Measurements from ENCODE around the gene EGFL8. TPM values are rescaled to one million over a fixed set of nuclear protein-coding genes. Genes with fewer than 3 reads are reported as not detected.
"Not testable (repeated sequence)": the region's sequence is repeated elsewhere in the genome, so short reads cannot be mapped to it uniquely, and the experiment has no call there.

Gene EGFL8
- total and polyA plus RNA-seq, 12 donors: 6.7 to 32.8 (median 8.4) TPM

DNA sequence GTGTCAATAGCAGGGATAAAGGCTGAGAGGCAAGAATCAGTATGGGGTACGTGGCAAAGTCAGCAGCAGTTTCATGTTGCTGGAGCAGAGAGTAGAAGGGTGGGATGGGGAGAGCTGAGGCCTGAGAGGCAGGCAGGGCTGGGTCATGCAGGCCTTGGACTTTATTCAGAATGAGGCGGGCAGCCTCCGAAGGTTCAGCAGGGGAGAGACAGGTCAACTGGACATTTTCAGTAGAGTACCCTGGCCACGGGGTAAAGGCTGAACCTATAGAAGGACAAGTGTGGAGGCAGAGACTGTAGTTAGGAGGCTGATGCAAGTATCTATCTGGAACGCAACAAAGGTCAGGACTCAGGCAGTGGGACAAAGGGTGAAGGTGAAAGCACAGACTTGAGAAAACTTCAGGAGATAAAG, 45.8 kb downstream of the EGFL8 start:
- H3K4me3 ChIP-seq: no peak overlapping the region
- H3K9me3 ChIP-seq: no peaks in the 10 kb centered on the region
- H3K36me3 ChIP-seq: peaks cover 0 to 95% (median 0%) of the 10 kb centered on the region in 9 donors
- DNase-seq (no peak), ATAC-seq (peak in 1 of 8 donors; percentile 21)
- intact Hi-C loops (cut with DNase I): no loop called here
- TF ChIP-seq, protein P1, sequence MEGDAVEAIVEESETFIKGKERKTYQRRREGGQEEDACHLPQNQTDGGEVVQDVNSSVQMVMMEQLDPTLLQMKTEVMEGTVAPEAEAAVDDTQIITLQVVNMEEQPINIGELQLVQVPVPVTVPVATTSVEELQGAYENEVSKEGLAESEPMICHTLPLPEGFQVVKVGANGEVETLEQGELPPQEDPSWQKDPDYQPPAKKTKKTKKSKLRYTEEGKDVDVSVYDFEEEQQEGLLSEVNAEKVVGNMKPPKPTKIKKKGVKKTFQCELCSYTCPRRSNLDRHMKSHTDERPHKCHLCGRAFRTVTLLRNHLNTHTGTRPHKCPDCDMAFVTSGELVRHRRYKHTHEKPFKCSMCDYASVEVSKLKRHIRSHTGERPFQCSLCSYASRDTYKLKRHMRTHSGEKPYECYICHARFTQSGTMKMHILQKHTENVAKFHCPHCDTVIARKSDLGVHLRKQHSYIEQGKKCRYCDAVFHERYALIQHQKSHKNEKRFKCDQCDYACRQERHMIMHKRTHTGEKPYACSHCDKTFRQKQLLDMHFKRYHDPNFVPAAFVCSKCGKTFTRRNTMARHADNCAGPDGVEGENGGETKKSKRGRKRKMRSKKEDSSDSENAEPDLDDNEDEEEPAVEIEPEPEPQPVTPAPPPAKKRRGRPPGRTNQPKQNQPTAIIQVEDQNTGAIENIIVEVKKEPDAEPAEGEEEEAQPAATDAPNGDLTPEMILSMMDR (IDR thresholded peaks at IDR 0.05): no peak
- WGBS, 2 donors: 85 to 88% methylated on average over 5 of the region's 5 CpGs
- no peak overlapping the region for H3K27ac ChIP-seq
- no peaks in the 10 kb centered on the region for H3K4me1 ChIP-seq
- H3K27me3 ChIP-seq: no peaks in the 10 kb centered on the region

DNA sequence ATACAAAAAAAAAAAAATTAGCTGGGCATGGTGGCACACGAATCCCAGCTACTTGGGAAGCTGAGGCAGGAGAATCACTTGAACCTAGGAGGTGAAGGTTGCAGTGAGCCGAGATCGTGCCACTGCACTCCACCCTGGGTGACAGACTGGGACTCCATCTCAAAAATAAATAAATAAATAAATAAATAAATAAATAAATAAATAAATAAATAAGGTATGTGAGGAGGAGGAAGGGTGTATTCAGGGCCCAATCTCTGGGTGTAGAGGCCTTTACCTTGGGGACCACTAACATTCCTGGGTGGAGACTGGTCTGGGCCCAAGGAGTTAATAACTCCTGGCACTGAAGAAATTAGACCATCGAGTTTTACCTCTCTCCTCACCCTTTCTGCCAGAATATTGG, 47.0 kb downstream of the EGFL8 start:
- peaks cover 0 to 96% (median 0%) of the 10 kb centered on the region in 9 donors for H3K36me3 ChIP-seq
- H3K27ac ChIP-seq; H3K9me3 ChIP-seq; DNase-seq; ATAC-seq; intact Hi-C loops (cut with DNase I); H3K4me3 ChIP-seq; H3K4me1 ChIP-seq; H3K27me3 ChIP-seq: not testable (repeated sequence)
- WGBS, 2 donors: 86 to 87% methylated on average over 4 of the region's 4 CpGs

DNA sequence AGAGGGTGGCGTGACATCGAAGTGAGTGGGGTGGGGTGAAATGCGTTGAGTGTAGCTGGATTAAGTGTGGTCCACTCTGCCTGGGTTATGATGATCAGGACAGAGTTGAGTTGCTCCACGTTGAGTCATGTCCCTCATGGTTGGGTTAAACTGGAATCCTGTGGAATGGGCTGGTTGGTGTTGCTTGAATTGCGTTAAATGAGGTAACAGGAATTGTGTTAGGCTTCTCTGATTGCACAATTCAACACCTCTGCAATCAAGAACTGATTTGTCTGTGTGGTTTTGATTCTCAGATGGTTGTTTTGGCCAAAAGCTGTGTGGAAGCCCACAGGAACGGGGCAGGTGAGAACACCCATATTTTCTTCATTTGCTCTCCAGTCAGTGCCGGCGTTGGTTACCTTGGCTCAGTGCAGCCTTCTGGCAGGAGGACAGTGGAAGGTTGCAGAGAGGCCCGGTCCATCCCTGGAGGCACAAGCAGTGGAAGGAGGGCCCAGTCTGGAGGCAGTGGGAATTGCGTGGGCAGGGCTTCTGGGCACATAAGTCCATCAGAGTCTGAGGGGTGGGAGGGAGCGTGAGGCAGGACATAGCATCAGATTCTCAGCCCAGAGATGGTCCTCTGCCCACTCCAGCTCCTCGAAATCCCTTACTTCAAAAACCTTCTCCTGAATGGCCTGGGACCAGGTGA, 47.8 kb downstream of the EGFL8 start:
- intact Hi-C loops (cut with DNase I): no loop called here
- DNase-seq (no peak), ATAC-seq (peak in 4 of 8 donors; percentile 13 to 35 (median 22))

GRCh38 chr6:32213649-32214048, 49.3 kb downstream of the EGFL8 start:
- DNase-seq (no peak), ATAC-seq (no peak)
- 87 to 90% methylated on average over 6 of the region's 6 CpGs for WGBS, 2 donors
- no peak overlapping the region for H3K4me3 ChIP-seq
- TF ChIP-seq, protein P1 (IDR thresholded peaks at IDR 0.05): no peak
- H3K4me1 ChIP-seq: no peaks in the 10 kb centered on the region
- no peak overlapping the region for H3K27ac ChIP-seq
- H3K9me3 ChIP-seq: no peaks in the 10 kb centered on the region
- H3K27me3 ChIP-seq: no peaks in the 10 kb centered on the region
- peaks cover 0 to 96% (median 0%) of the 10 kb centered on the region in 9 donors for H3K36me3 ChIP-seq
- intact Hi-C loops (cut with DNase I): no loop called here

More for the DNA sequence above, 47.8 kb downstream of the EGFL8 start:
- 80 to 86% methylated on average over 12 of the region's 12 CpGs for WGBS, 2 donors
- Histone ChIP-seq H3K27me3 (no peaks in the 10 kb centered on the region), H3K27ac (no peak overlapping the region), H3K9me3 (no peaks in the 10 kb centered on the region), H3K4me1 (no peaks in the 10 kb centered on the region), H3K36me3 (peaks cover 0 to 96% (median 0%) of the 10 kb centered on the region in 9 donors), H3K4me3 (no peak overlapping the region)
- TF ChIP-seq, protein P1 (IDR thresholded peaks at IDR 0.05): no peak

- Histone ChIP-seq H3K4me3 (no peak overlapping the region), H3K4me1 (no peaks in the 10 kb centered on the region), H3K27ac (no peak overlapping the region), H3K27me3 (no peaks in the 10 kb centered on the region), H3K36me3 (peaks cover 0 to 96% (median 0%) of the 10 kb centered on the region in 9 donors), H3K9me3 (no peaks in the 10 kb centered on the region)
- intact Hi-C loops (cut with DNase I): no loop called here
- TF ChIP-seq, protein P1 (IDR thresholded peaks at IDR 0.05): no peak
- DNase-seq: no peak
- WGBS, 2 donors: 83 to 95% methylated on average over 3 of the region's 3 CpGs
- ATAC-seq: no peak
Observed at GRCh38 chr6:32214126-32214525, 49.7 kb downstream of the EGFL8 start.

All from heart right ventricle (tissue), 16 donors.